K562 treated with DMSO at 1 percent for 4 hours (cell line): Measurements from ENCODE around the gene RPAP3. TPM values are rescaled to one million over a fixed set of nuclear protein-coding genes. Genes with fewer than 3 reads are reported as not detected.

Experiments
- total RNA-seq: library from RNA; unstranded; fragments of 300-600 nt; gene quantifications from 2 replicates; pipeline ENCODE4 v1.2.3, GENCODE V29; 2022; ENCODE audit not compliant: insufficient read depth

The RPAP3 gene
- 32.0 and 32.4 TPM in 2 replicates for total RNA-seq

DNA sequence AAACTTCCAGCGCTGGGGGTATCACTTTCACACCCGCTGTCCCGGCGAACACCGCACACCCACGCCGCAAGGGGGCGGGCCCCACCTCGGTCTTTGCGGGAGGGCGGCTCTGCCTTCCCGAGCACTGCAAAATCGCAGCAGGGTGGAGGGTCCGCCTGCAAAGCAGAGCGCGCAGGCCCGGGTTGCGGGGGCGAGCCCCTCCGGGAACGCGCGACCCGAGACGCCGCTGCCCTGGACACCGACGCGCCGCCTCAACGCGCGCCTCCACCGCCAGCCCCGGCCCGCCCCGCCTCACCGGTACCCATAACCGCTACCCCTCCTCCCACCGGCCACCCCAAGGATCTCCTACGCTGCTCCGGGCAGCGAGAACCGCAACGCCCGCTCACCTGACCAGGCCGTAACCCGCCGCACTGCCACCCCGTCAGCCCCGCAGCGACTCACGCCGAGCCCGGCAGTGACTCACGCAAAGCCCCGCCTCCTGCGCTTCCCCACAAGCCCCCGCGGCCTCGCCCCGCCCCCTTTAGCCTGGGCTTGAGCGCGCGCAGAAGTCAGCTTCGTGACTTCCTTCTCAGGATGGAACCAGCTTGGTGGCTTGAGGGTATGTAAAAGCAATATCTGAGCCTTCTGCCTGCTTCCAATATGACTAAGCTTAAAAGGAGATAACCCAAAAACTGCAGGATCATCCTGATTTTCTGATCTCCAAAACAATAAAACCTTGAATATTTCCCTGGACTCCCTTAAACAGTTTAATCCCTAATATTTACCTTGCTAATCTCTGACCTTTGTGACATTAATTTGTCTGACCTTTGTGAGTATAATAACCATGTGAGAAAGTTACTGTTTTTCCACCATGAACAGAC is at the start of gene RPAP3:
RPAP3 (minus strand) TSS at position 465 of the 860 bp plus-strand sequence. CDS start 3,190 bp downstream, outside the sequence.

DNA sequence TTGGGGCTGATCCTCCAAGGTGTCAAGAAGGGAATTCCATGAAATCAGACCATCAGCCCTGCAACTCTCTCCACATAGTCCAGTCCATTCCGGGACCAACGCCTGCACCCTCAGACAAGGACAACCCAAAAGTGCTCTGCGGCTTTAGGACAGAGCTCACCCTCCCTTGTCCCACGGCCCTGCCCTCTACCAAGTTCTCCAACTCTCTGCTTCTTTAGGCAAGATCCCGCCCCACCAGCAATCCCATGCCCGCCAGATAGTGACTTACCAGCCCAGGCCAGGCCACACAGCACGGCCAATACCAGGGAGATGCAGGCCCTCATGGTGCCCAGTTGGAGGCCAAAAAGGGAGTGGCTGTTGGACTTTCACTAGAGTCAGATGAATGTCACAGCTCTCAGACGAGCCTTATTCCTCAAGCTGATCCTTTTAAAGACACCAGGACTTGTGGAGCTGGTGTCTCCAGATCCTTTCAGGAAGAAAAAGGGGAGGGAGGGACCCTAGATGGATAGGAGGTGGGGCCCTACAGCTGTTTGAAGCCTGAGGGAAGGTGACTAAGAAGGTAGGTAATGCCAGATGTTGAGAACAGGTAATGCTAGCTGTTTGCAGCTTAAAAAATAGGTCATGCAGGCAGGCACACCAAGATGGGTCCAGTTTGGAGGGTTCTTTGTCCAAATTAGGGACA is 19.4 kb upstream of the RPAP3 start, which contains the start of gene ENDOU:
ENDOU (minus strand) TSS at position 400 of the 682 bp plus-strand sequence; CDS start at position 323, 77 bp downstream.

Other genes starting within 250 kb of the RPAP3 start
- gene ENDOU, start 19.5 kb upstream of the RPAP3 start, total RNA-seq, result not detected in 2 replicates
- 1.3 and 1.5 TPM in 2 replicates for gene RAPGEF3, start 52.9 kb upstream of the RPAP3 start, total RNA-seq
- gene SLC48A1, start 67.2 kb upstream of the RPAP3 start, total RNA-seq, result 41.8 and 59.1 TPM in 2 replicates
- gene HDAC7, start 113.9 kb upstream of the RPAP3 start, total RNA-seq, result 38.0 and 44.7 TPM in 2 replicates
- 2.5 and 3.6 TPM in 2 replicates for gene VDR, start 199.0 kb upstream of the RPAP3 start, total RNA-seq